Fibroblast of pulmonary artery (primary cell): ENCODE data around the gene TAF4B.
A peak's percentile ranks its signal among the peaks of the same experiment; 100 is the strongest.
"Not testable (repeated sequence)": the region's sequence is repeated elsewhere in the genome, so short reads cannot be mapped to it uniquely, and the experiment has no call there.

Experiments
- DNase-seq: peaks from one replicate; pipeline ENCODE4 v3.0.0-alpha.2; 2010; ENCODE audit warnings: low read depth
- H3K4me3 ChIP-seq: replicated peaks from 2 replicates; pipeline ENCODE4 v1.5.1; 2011; ENCODE audit warnings: low read depth, mild to moderate bottlenecking, control low read depth, low read length, moderate library complexity
- TF ChIP-seq, protein P1 (sequence below): IDR thresholded peaks from 2 replicates; pipeline ENCODE4 v1.5.1; 2011; ENCODE audit warnings: mild to moderate bottlenecking, control low read depth, low read length, inconsistent platforms; ENCODE audit errors: missing control alignments

The TAF4B gene

DNA sequence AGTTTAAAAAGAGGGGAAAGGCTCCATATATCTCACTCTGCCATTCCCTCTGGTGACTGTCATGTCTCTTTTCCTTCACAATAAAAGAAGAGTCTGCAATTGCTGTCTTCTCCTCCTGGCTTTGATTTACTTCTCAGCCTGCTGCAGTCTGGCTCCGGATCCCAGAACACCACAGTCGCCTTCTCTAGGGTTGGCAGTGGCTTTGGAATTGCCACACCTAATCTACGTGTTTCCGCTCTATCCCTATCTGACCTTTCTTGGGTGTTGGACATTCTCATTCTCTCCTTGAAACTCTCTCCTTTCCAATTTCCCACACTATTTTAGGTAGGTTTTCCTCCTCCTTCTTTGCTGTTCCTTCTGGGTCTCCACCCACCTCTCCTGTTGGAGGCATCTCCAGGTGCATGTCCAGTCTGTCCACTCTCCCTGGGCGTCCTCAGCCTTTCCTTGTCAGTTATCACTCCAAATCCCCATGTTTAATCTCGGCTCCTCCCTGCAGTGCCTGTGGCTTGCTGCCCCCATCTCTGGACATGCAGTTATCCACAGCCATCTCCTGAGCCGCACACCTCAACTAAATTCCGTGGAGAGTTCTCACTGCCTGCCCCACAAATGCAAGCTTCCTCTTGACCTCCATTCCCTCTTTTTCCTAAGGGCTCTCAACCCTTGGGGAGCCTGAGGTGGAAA, 209.3 kb downstream of the TAF4B start:
- no peak for DNase-seq
- no peak overlapping the region for H3K4me3 ChIP-seq
- TF ChIP-seq, protein P1, sequence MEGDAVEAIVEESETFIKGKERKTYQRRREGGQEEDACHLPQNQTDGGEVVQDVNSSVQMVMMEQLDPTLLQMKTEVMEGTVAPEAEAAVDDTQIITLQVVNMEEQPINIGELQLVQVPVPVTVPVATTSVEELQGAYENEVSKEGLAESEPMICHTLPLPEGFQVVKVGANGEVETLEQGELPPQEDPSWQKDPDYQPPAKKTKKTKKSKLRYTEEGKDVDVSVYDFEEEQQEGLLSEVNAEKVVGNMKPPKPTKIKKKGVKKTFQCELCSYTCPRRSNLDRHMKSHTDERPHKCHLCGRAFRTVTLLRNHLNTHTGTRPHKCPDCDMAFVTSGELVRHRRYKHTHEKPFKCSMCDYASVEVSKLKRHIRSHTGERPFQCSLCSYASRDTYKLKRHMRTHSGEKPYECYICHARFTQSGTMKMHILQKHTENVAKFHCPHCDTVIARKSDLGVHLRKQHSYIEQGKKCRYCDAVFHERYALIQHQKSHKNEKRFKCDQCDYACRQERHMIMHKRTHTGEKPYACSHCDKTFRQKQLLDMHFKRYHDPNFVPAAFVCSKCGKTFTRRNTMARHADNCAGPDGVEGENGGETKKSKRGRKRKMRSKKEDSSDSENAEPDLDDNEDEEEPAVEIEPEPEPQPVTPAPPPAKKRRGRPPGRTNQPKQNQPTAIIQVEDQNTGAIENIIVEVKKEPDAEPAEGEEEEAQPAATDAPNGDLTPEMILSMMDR = no peak

DNA sequence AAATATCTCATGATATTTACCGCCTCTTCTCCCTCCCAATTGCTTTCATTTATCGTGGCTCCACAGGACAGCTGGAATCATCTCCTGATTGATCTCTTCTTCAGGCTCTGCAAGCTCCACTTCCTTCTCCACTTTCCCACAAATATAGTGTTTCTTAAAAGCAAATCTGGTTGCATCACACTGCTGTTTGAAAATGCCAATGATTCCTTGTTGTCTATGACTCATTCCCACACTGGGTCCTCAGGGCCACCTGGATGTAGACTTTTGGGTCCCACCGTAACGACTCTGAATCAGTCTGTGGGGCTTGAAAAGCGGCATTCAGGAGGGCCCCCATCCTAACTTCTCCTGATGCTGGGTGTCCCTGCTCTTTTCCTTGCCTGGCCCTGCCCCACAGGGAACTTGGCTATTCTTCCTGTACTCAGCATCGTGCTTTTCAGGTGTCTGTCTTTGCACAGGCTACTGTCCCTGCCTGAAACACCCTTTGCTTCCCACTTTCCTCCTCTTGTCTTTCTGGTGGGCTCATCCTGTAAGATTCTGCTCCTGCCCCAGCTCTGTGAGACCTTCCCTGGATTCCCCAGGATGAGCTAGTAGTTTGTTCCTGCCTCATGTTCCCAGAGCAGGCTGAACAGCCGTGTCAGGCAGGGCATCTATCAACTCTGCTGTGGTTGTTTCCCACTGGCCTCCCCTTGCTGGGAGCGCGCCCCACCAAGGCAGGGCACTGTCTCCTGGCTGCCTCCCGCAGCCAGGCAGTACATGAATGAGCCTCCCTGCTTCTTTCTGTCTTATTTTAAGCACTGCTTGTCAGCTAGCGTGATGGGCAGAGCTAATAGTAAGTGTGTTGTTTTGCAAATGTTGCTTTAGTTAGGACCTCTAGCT, 210.2 kb downstream of the TAF4B start:
- peak; percentile 79 for DNase-seq
- TF ChIP-seq, protein P1 = no peak
- H3K4me3 ChIP-seq = no peak overlapping the region

DNA sequence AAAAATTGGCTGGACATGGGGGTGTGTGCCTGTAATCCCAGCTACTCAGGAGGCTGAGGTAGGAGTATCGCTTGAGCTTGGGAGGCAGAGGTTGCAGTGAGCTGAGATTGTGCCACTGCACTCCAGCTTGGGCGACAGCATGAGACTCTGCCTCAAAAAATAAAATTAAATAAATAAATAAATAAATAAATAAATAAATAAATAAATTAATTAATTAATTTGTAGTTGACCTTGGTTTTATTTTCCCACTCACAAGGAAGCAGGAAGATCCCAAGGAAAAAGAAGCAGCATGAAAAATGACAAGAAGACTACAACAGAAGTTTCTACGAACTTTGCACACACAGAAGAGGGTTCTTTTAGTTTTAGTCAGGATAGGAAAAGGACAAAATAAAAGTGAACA, 211.4 kb downstream of the TAF4B start:
- not testable (repeated sequence) for H3K4me3 ChIP-seq, DNase-seq

DNA sequence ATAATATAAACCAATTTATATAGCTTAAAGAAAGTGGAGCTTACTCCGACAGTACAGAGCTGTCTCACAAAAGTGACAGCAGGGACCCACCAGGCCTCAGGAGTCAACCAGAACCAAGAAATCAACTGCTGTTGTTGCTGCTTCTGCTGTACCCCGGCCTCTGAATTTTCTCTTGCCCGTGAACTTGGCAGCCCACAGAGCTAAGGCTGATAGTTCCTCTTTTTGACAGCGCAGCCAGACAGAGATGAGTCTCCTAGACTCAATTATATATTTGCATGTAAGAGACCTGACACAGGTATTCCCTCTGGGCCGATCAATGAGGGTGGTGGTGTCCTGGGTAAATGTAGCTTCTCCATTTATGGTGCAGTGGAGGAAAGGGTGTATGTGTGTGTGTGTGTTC, 212.7 kb downstream of the TAF4B start:
- no peak overlapping the region for H3K4me3 ChIP-seq
- TF ChIP-seq, protein P1 = no peak
- DNase-seq = no peak

DNA sequence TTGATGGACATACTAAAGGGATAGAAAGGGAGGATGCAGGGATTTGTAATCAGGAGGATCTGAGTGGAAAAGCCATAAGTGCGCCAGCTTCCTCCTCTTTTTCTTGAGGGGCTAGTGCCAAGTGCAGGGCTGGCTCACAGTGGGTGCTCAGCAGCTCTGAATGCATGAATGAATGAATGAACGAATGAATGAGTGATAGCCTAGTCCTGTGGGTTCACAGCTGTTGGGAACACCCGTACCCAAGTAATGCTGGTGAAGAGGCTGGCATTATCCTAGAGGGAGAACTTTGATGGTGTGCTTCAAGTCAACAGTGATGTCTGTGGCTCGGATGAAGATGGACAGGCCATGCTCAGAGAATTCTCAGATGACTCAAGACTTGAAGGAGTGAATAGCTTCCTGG, 213.3 kb downstream of the TAF4B start:
- no peak for DNase-seq
- TF ChIP-seq, protein P1 = no peak

DNA sequence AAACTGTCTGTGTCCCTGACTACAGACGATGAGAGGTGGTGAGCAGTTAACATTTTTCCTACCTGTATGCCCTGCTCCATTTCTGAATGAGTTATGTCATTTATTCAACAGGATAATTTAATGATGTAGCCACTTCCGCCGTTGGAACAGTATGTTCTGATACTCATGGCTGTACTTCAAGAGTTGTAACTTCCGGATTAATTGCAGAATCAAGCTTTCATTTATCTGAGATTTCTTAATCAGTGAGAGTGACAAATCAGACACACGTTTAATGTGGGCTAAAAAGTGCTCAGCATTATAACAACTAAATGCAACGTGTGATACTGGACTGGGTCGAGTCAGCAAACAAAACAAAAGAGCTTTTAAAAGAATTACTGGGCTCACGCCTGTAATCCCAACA, 214.4 kb downstream of the TAF4B start:
- TF ChIP-seq, protein P1 = no peak
- no peak overlapping the region for H3K4me3 ChIP-seq
- DNase-seq = peak; percentile 62

More for the DNA sequence above, 213.3 kb downstream of the TAF4B start:
- no peak overlapping the region for H3K4me3 ChIP-seq
